RCC 7860 (cell line): Measurements from ENCODE around the gene BMP7.
A peak's percentile ranks its signal among the peaks of the same experiment; 100 is the strongest.

Source experiments
- DNase-seq: peaks from one replicate; pipeline ENCODE4 v3.0.0-alpha.2; 2015; ENCODE audit warnings: low spot score
- FAIRE-seq: peaks from 2 replicates; lab custom pipeline; 2012; peaks lifted over from hg19 to GRCh38; lab: Jason Lieb, UNC

BMP7 gene

DNA sequence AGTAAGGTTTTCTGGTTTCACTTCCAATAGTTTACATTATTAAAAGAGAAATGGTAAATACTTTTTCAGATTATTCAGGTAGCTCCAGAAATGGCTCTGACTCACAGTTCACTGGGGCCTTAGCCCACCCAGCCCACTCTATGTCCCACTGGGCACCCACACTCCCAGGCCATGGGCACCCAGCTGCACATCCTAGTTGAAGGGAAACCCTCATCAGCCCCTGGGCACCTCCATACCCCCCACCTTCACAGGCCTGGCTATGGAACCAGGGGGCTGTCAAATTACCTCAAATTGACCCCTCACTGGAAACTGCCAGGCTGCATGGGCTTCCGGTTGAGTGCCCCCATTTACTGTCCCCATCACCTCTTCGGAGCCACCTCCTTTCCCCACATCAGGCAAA lies 51.5 kb downstream of the BMP7 start:
- no peak for FAIRE-seq
- no peak for DNase-seq

DNA sequence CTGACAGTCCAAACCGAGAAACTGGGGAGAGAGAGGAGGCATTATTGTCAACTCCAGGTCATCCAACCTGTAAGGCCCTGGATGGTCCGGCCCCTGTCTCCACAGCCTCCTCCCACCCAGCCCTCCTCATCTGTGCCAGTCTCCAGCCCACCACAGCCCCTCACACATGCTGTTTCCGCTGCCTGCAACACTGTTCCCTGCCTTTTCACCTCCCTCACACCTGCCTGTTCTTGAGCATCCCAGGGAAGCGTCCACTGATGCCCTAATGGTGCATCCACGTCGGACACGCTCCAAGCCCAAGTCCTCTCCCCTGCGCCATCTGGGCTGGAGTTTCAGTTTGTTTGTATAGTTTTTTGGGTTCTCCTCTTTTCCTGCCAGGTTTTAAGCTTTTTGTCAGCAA lies 52.0 kb downstream of the BMP7 start:
- FAIRE-seq = no peak
- no peak for DNase-seq

GRCh38 chr20:57213924-57214323 lies 52.5 kb downstream of the BMP7 start:
- FAIRE-seq = no peak
- DNase-seq = no peak

- FAIRE-seq = no peak
- DNase-seq = no peak
Observed at GRCh38 chr20:57213291-57213690, 53.1 kb downstream of the BMP7 start.

GRCh38 chr20:57212534-57213276 lies 53.7 kb downstream of the BMP7 start:
- peak; percentile 88 for FAIRE-seq
- peak; percentile 80 for DNase-seq

- DNase-seq = no peak
- no peak for FAIRE-seq
Observed at GRCh38 chr20:57211908-57212533, 54.4 kb downstream of the BMP7 start.

- FAIRE-seq (no peak), DNase-seq (no peak)
Observed at GRCh38 chr20:57211406-57211805, 55.0 kb downstream of the BMP7 start.

- FAIRE-seq (no peak), DNase-seq (no peak)
Observed at GRCh38 chr20:57210911-57211280, 55.5 kb downstream of the BMP7 start.

- FAIRE-seq (no peak), DNase-seq (no peak)
Observed at GRCh38 chr20:57210054-57210910, 56.2 kb downstream of the BMP7 start.

DNA sequence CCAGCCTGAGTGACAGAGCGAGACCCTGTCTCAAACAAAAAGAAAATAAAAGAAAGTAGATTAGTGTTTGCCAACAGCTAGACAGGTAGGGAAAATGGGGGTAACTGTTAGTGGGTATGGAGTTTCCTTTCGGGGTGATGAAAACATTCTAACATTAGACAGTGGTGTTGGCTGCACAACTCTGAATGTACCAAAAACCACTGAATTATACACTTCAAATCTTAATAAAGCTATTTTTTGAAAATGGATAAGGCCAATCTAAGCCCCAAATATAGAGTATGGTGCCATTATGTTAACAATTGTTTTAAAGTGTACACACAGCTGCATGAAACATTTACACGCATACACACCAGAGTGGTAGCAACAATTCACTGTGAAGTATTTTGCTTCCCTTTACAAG lies 57.0 kb downstream of the BMP7 start:
- no peak for FAIRE-seq
- no peak for DNase-seq

GRCh38 chr20:57208198-57208597 lies 58.2 kb downstream of the BMP7 start:
- DNase-seq = no peak
- no peak for FAIRE-seq

DNA sequence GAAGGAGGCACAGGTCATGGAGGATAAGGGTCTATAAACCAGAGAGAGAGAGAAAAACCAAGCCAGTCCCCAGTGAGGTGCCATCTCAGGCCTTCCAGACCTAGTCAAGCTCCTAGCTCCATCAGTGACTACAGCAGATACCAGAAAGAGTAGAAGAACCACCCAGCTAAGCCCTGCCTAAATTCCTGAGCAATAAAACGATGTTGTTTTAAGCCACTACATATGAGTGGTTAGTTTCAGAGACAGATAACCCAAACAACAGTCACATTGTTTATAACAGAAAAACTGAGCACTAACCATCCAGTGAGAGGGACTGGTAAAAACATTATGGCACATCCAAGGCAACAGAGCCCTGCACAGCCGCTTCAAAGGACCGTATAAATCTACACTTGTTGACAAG lies 59.2 kb downstream of the BMP7 start:
- DNase-seq (no peak), FAIRE-seq (no peak)

DNA sequence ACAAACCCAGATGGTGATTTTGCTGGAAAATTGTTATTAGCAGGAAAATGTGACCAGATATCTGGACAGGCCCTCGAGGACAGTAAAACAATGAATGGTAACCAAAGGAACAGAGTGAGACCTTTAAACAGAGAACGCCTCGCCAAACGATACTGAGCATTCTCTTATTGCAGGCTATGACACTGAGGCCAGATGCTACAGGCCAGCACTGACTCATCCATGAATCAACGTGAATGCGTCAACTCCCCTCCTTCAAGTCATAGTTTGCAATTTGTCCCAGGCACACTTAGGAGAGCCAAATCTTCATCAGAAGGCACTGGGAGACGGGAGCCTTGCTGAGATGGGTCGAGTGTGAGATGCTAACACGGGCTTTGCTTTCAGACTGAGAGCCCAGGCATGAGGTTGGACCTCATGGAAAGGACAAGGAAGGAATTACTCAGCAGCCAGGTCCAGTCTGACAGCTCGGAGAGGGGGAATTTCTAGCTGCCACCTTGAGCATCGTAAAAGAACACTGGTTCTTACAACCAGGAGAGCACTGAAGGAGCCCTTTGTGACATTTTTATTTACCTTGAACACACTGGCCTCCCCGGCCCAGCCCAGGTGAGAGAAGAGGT lies 60.7 kb downstream of the BMP7 start:
- FAIRE-seq (no peak), DNase-seq (peak; percentile 51)

DNA sequence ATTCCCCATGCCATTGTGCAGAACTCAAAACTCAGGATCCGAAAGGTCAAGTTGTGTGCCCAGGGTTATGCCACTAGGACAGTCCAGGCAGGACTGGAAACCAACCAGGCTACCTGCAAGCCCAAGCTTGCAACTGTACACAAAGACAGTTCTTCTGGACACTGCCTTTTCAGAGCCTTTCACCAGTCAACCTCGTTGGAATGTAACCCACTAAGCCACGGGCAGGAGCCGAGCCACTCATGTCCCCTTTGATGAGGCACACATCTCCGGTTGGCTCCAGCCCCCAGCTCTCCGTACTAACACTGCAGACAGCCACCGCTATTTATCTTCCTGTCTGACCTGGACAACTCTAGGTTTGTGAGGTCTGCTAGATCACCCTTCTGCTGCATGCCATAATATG lies 62.5 kb downstream of the BMP7 start:
- DNase-seq (no peak), FAIRE-seq (no peak)

DNA sequence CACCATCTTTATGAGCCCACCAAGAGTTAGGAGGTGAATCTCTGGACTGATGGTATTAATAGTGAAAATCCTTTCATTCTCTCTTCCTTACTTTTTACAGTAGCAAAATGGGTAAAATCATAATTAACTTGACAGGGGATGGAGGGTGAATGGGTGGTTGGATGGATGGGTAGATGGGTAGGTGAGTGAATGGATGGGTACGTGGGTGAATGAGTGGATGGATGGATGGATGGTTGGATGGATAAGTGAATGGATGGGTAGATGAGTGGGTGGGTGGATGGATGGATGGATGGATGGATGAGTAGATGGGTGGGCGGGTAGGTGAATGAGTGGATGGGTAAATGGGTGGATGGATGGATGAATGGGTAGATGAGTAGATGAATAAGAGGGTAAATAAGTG lies 63.2 kb downstream of the BMP7 start:
- no peak for DNase-seq
- FAIRE-seq = no peak

- FAIRE-seq = no peak
- DNase-seq = no peak
Observed at GRCh38 chr20:57202309-57202708, 64.1 kb downstream of the BMP7 start.

GRCh38 chr20:57200882-57201695 lies 65.4 kb downstream of the BMP7 start:
- no peak for DNase-seq
- FAIRE-seq = no peak

GRCh38 chr20:57199656-57200405 lies 66.6 kb downstream of the BMP7 start:
- DNase-seq = peak; percentile 17

DNA sequence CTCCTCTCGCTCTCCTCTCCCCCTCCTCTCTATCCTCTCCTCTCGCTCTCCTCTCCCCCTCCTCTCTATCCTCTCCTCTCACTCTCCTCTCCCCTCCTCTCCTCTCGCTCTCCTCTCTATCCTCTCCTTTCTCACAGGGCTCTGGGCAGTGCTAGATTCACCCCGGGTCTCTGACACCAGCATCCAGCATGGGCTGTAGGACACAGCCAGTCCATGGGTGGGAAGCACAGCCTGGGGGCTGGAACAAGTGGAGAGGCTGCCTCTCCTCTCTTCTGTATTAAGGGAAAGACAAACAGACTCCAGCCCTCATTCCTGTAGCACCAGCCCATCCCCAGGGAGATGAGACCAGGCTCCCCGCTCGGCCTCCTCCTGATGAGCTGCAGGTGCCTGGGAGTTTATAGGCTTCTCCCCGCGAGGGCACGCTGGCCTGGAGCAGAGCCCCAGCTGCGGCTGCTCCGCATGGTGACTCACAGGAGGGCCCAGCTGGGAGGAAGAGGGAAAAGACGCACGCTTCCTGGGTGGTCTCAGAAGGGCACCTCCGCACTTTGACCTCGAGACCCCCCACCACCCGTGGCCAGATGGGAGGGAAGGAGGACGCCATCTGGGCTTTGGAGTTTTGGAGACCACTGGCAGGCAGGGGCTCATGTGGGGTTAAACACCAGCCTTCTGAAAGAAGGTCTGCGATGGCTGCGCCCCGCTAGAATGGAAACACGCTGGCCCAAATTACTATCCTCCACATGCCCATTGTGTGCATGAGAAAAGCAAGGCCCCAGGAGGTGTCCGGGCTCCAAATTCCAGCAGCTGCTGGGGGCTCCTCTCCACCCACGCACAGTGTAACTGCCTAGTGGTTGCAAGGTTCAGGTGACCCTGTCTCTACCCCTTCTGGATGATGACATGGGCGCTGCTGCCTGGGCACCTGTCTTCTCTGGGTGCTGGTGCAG lies 68.0 kb downstream of the BMP7 start:
- DNase-seq (no peak), FAIRE-seq (no peak)

More at GRCh38 chr20:57199656-57200405, 66.6 kb downstream of the BMP7 start:
- FAIRE-seq = no peak
